ENCODE data around the gene CTBP1. TPM values are rescaled to one million over a fixed set of nuclear protein-coding genes. Genes with fewer than 3 reads are reported as not detected.

CTBP1 gene
- polyA plus RNA-seq, 3 donors: 172 to 181 (median 176) TPM

GRCh38 chr4:1178300-1179088 lies 70.4 kb downstream of the CTBP1 start:
- no peak for DNase-seq

- DNase-seq: no peak
Observed at GRCh38 chr4:1177274-1178141, 71.4 kb downstream of the CTBP1 start.

GRCh38 chr4:1176398-1177273 lies 72.3 kb downstream of the CTBP1 start:
- DNase-seq: no peak

- no peak for DNase-seq
Observed at GRCh38 chr4:1175635-1176229, 73.2 kb downstream of the CTBP1 start.

- DNase-seq: no peak
Observed at GRCh38 chr4:1174941-1175634, 73.8 kb downstream of the CTBP1 start.

- no peak for DNase-seq
Observed at GRCh38 chr4:1172971-1173757, 75.8 kb downstream of the CTBP1 start.

GRCh38 chr4:1172228-1172851 lies 76.6 kb downstream of the CTBP1 start, which contains the start of gene SPON2:
Gene SPON2, minus strand, starts transcription at chr4:1172583.
- no peak for DNase-seq

GRCh38 chr4:1171311-1172227 lies 77.4 kb downstream of the CTBP1 start:
- no peak for DNase-seq

GRCh38 chr4:1170976-1171310 lies 78.0 kb downstream of the CTBP1 start:
- DNase-seq: no peak

GRCh38 chr4:1170156-1170975 lies 78.6 kb downstream of the CTBP1 start:
- no peak for DNase-seq

GRCh38 chr4:1169691-1170096 lies 79.2 kb downstream of the CTBP1 start:
- no peak for DNase-seq

GRCh38 chr4:1169171-1169671 lies 79.7 kb downstream of the CTBP1 start:
- no peak for DNase-seq

GRCh38 chr4:1168191-1169101 lies 80.5 kb downstream of the CTBP1 start:
- DNase-seq: no peak

GRCh38 chr4:1167244-1167949 lies 81.5 kb downstream of the CTBP1 start:
- DNase-seq: peak; percentile 79

GRCh38 chr4:1166509-1167243 lies 82.3 kb downstream of the CTBP1 start:
- DNase-seq: no peak

Measured in renal pelvis (tissue), 4 donors.